H9 (cell line): ENCODE measurements around the gene SERPINB3. TPM values are rescaled to one million over a fixed set of nuclear protein-coding genes. Genes with fewer than 3 reads are reported as not detected.

Experiments
- DNase-seq: peaks from one replicate; pipeline ENCODE4 v3.0.0-alpha.2; 2017
- H2AFZ ChIP-seq: one replicate; pipeline ENCODE4 v1.6.1; 2013; ENCODE audit warnings: mild to moderate bottlenecking, low read length, control low read depth, moderate library complexity
- H2AK5ac ChIP-seq: 2 replicates; pipeline ENCODE4 v1.6.1; 2013; ENCODE audit warnings: low read length, control low read depth, mixed read lengths; ENCODE audit not compliant: insufficient read length
- H2BK120ac ChIP-seq: one replicate; pipeline ENCODE4 v1.6.1; 2013; ENCODE audit warnings: low read depth, mild to moderate bottlenecking, low read length, control low read depth, inconsistent platforms; ENCODE audit not compliant: poor library complexity, severe bottlenecking
- H2BK12ac ChIP-seq: 2 replicates; pipeline ENCODE4 v1.6.1; 2013; ENCODE audit warnings: low read length, control low read depth, mixed read lengths, low read depth; ENCODE audit not compliant: insufficient read length
- H2BK15ac ChIP-seq: 2 replicates; pipeline ENCODE4 v1.6.1; 2013; ENCODE audit warnings: low read depth, low read length, control low read depth
- H2BK20ac ChIP-seq: one replicate; pipeline ENCODE4 v1.6.1; 2013; ENCODE audit warnings: low read depth, mild to moderate bottlenecking, low read length, control low read depth, inconsistent platforms; ENCODE audit not compliant: poor library complexity, severe bottlenecking
- H2BK5ac ChIP-seq: 2 replicates; pipeline ENCODE4 v1.6.1; 2013; ENCODE audit warnings: low read length, control low read depth, mixed read lengths; ENCODE audit not compliant: insufficient read length
- H3K14ac ChIP-seq: 2 replicates; pipeline ENCODE4 v1.6.1; 2013; ENCODE audit warnings: low read length, control low read depth; ENCODE audit not compliant: insufficient read depth
- H3K18ac ChIP-seq: 2 replicates; pipeline ENCODE4 v1.6.1; 2013; ENCODE audit warnings: low read depth, mild to moderate bottlenecking, mixed read lengths, low read length, control low read depth; ENCODE audit not compliant: insufficient read length
- H3K23ac ChIP-seq: 2 replicates; pipeline ENCODE4 v1.6.1; 2013; ENCODE audit warnings: low read length, control low read depth, mixed read lengths, low read depth; ENCODE audit not compliant: insufficient read length
- H3K23me2 ChIP-seq: 2 replicates; pipeline ENCODE4 v1.6.1; 2013; ENCODE audit warnings: low read depth, mild to moderate bottlenecking, mixed read lengths, low read length, control low read depth; ENCODE audit not compliant: insufficient read length, poor library complexity, severe bottlenecking
- H3K27ac ChIP-seq: 2 replicates; pipeline ENCODE4 v1.5.1; 2013; ENCODE audit warnings: low read length, control low read depth, mixed read lengths, low read depth; ENCODE audit not compliant: insufficient read length
- H3K27me3 ChIP-seq: 2 replicates; pipeline ENCODE4 v1.6.1; 2013; ENCODE audit warnings: low read length, control low read depth, inconsistent platforms; ENCODE audit not compliant: insufficient read depth
- H3K4ac ChIP-seq: 2 replicates; pipeline ENCODE4 v1.6.1; 2013; ENCODE audit warnings: low read depth, mild to moderate bottlenecking, control low read depth, inconsistent platforms, low read length, moderate library complexity
- H3K4me1 ChIP-seq: 2 replicates; pipeline ENCODE4 v1.6.1; 2013; ENCODE audit warnings: low read length, control low read depth, inconsistent platforms; ENCODE audit not compliant: insufficient read depth
- H3K4me2 ChIP-seq: 2 replicates; pipeline ENCODE4 v1.6.1; 2013; ENCODE audit warnings: low read length, control low read depth, mixed read lengths; ENCODE audit not compliant: insufficient read length, insufficient read depth
- H3K56ac ChIP-seq: 2 replicates; pipeline ENCODE4 v1.6.1; 2013; ENCODE audit warnings: low read depth, mild to moderate bottlenecking, mixed read lengths, low read length, control low read depth; ENCODE audit not compliant: insufficient read length
- H3K79me1 ChIP-seq: 2 replicates; pipeline ENCODE4 v1.6.1; 2013; ENCODE audit warnings: low read depth, mild to moderate bottlenecking, moderate library complexity, low read length, control low read depth, inconsistent platforms; ENCODE audit not compliant: insufficient read depth, poor library complexity, severe bottlenecking
- H3K79me2 ChIP-seq: 2 replicates; pipeline ENCODE4 v1.6.1; 2013; ENCODE audit warnings: low read length, control low read depth, inconsistent platforms; ENCODE audit not compliant: insufficient read depth
- H3K9ac ChIP-seq: 2 replicates; pipeline ENCODE4 v1.6.1; 2013; ENCODE audit warnings: low read length, control low read depth, mixed read lengths; ENCODE audit not compliant: insufficient read length; ENCODE audit errors: extremely low read depth
- H3K9me3 ChIP-seq: one replicate; pipeline ENCODE4 v1.6.1; 2013; ENCODE audit warnings: low read depth, low read length, inconsistent platforms; ENCODE audit not compliant: control insufficient read depth
- H3T11ph ChIP-seq: one replicate; pipeline ENCODE4 v1.6.1; 2013; ENCODE audit warnings: mild to moderate bottlenecking, low read length, control low read depth, inconsistent platforms
- H4K20me1 ChIP-seq: one replicate; pipeline ENCODE4 v1.6.1; 2013; ENCODE audit not compliant: control insufficient read depth, insufficient read length, insufficient read depth
- H4K5ac ChIP-seq: 2 replicates; pipeline ENCODE4 v1.6.1; 2013; ENCODE audit warnings: low read depth, mild to moderate bottlenecking, mixed read lengths, low read length, control low read depth; ENCODE audit not compliant: insufficient read length
- H4K8ac ChIP-seq: replicated peaks from 2 replicates; pipeline ENCODE4 v1.6.1; 2013; ENCODE audit warnings: low read length, control low read depth, mixed read lengths, low read depth; ENCODE audit not compliant: insufficient read length
- H4K91ac ChIP-seq: 2 replicates; pipeline ENCODE4 v1.6.1; 2013; ENCODE audit warnings: low read depth, mild to moderate bottlenecking, moderate library complexity, mixed read lengths, low read length, control low read depth; ENCODE audit not compliant: insufficient read length
- H3K27ac Mint-ChIP-seq, 3 experiments: 2 replicates in 2 of 3; 3 replicates in 1 of 3; pipeline ENCODE4 v1.8.0; 2020 to 2021; ENCODE audit warnings: mixed read lengths in 3 of 3, mild to moderate bottlenecking in 1 of 3, moderate library complexity in 1 of 3
- H3K27me3 Mint-ChIP-seq: 2 replicates; pipeline ENCODE4 v1.8.0; 2021; ENCODE audit warnings: low read depth, mild to moderate bottlenecking, moderate library complexity, mixed read lengths
- H3K36me3 Mint-ChIP-seq, 3 experiments: 2 replicates in 2 of 3; 3 replicates in 1 of 3; pipeline ENCODE4 v1.8.0; 2020 to 2021; ENCODE audit warnings: low read depth in 3 of 3, mixed read lengths in 3 of 3; ENCODE audit not compliant: insufficient read depth in 1 of 3
- H3K4me1 Mint-ChIP-seq, 2 experiments: 2 replicates each; pipeline ENCODE4 v1.8.0; 2020; ENCODE audit warnings: mixed read lengths in 2 of 2
- H3K4me3 Mint-ChIP-seq, 2 experiments: 2 replicates in 1 of 2; 3 replicates in 1 of 2; pipeline ENCODE4 v1.8.0; 2020 to 2021; ENCODE audit warnings: mild to moderate bottlenecking in 2 of 2, mixed read lengths in 2 of 2, moderate library complexity in 1 of 2
- H3K9me3 Mint-ChIP-seq, 2 experiments: 2 replicates in 1 of 2; 3 replicates in 1 of 2; pipeline ENCODE4 v1.8.0; 2020; ENCODE audit warnings: mild to moderate bottlenecking in 2 of 2, mixed read lengths in 2 of 2, moderate library complexity in 1 of 2
- WGBS: extraction: QIAGEN DNeasy Blood & Tissue Kit; methylation state at CpG from one replicate; pipeline ENCODE4 v1.1.7; 2013; ENCODE audit warnings: missing lambda C conversion rate, low lambda C conversion rate, mixed read lengths; ENCODE audit not compliant: insufficient read length; ENCODE audit errors: extremely low coverage; 5-methylcytosine and 5-hydroxymethylcytosine counted together
- total RNA-seq: library from RNA; stranded (reverse); gene quantifications from 2 replicates; pipeline ENCODE4 v1.2.1, GENCODE V29; 2021
- TF ChIP-seq, protein P1 (sequence below): fragments of 200-600 bp; sonication (generic); conservative IDR thresholded peaks from 3 replicates; pipeline ENCODE4 v1.8.0; 2021; ENCODE audit warnings: antibody characterized with exemption, mild to moderate bottlenecking

Gene SERPINB3
- total RNA-seq, 1 experiment from 2014 or later = 1.7 TPM

- Histone ChIP-seq H3K56ac (no peak within 1 kb of the TSS), H3K18ac (no peak within 1 kb of the TSS), H2AFZ (no peak within 1 kb of the TSS), H2BK15ac (no peak within 1 kb of the TSS), H3K23me2 (no peaks in the 10 kb centered on the region), H3K23ac (no peak within 1 kb of the TSS), H3K4me2 (no peak within 1 kb of the TSS), H2BK5ac (no peak within 1 kb of the TSS), H2BK12ac (no peak within 1 kb of the TSS), H4K5ac (no peak within 1 kb of the TSS), H2AK5ac (no peak within 1 kb of the TSS), H4K91ac (no peak within 1 kb of the TSS), H3K27ac (no peak within 1 kb of the TSS), H4K20me1 (no peaks in the 10 kb centered on the region), H2BK120ac (no peak within 1 kb of the TSS), H3K4me1 (no peaks in the 10 kb centered on the region), H3K9me3 (no peaks in the 10 kb centered on the region), H3K27me3 (no peaks in the 10 kb centered on the region), H3K79me1 (no peaks in the 10 kb centered on the region), H3K79me2 (no peaks in the 10 kb centered on the region), H3K4ac (no peak within 1 kb of the TSS), H3K14ac (no peak within 1 kb of the TSS), H4K8ac (no peak within 1 kb of the TSS), H3K9ac (no peak within 1 kb of the TSS), H2BK20ac (no peak within 1 kb of the TSS), H3T11ph (no peak within 1 kb of the TSS)
- Mint-ChIP-seq H3K36me3 (no peaks in the 10 kb centered on the region), H3K27ac (no peak within 1 kb of the TSS), H3K27me3 (no peaks in the 10 kb centered on the region; the same call in 1 of the 2 replicates), H3K9me3 (no peaks in the 10 kb centered on the region), H3K4me3 (no peak within 1 kb of the TSS), H3K4me1 (no peaks in the 10 kb centered on the region)
- no CpG with 5 or more reads among the region's 2 CpGs for WGBS
- TF ChIP-seq, protein P1, sequence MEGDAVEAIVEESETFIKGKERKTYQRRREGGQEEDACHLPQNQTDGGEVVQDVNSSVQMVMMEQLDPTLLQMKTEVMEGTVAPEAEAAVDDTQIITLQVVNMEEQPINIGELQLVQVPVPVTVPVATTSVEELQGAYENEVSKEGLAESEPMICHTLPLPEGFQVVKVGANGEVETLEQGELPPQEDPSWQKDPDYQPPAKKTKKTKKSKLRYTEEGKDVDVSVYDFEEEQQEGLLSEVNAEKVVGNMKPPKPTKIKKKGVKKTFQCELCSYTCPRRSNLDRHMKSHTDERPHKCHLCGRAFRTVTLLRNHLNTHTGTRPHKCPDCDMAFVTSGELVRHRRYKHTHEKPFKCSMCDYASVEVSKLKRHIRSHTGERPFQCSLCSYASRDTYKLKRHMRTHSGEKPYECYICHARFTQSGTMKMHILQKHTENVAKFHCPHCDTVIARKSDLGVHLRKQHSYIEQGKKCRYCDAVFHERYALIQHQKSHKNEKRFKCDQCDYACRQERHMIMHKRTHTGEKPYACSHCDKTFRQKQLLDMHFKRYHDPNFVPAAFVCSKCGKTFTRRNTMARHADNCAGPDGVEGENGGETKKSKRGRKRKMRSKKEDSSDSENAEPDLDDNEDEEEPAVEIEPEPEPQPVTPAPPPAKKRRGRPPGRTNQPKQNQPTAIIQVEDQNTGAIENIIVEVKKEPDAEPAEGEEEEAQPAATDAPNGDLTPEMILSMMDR = no peak
- DNase-seq = no peak
These were observed 41.0 kb upstream of the SERPINB3 start, which contains the start of gene SERPINB11 for GRCh38 chr18:63702660-63703059. Gene SERPINB11, plus strand, starts transcription at chr18:63702960. Its CDS starts 7,234 bp downstream, at chr18:63710194.
